Liver (tissue), 3 donors: ENCODE measurements around the gene ARHGAP10.

ENCODE experiments used
- EGR1 ChIP-seq, 2 donors: IDR thresholded peaks; 2 replicates each; pipeline ENCODE4 v1.6.1; 2016 to 2018; ENCODE audit warnings: antibody characterized with exemption in 2 of 2, low read depth in 2 of 2
- FOXA1 ChIP-seq: IDR thresholded peaks from 2 replicates; pipeline ENCODE4 v1.6.1; 2016; ENCODE audit warnings: antibody characterized with exemption
- GABPA ChIP-seq, 2 donors: IDR thresholded peaks in 1 of 2; conservative IDR thresholded peaks in 1 of 2; 2 replicates each; pipeline ENCODE4 v1.6.1; 2016; ENCODE audit warnings: antibody characterized with exemption in 2 of 2, mild to moderate bottlenecking in 1 of 2, moderate library complexity in 1 of 2
- RAD21 ChIP-seq, 2 donors: IDR thresholded peaks; 2 replicates each; pipeline ENCODE4 v1.6.1; 2016; ENCODE audit warnings: antibody characterized with exemption in 2 of 2, mild to moderate bottlenecking in 2 of 2
- TAF1 ChIP-seq: conservative IDR thresholded peaks from 2 replicates; pipeline ENCODE4 v1.6.1; 2016; ENCODE audit warnings: antibody characterized with exemption, mild to moderate bottlenecking
- YY1 ChIP-seq: IDR thresholded peaks from 2 replicates; pipeline ENCODE4 v1.6.1; 2016; ENCODE audit warnings: antibody characterized with exemption, mild to moderate bottlenecking
- TF ChIP-seq, protein P1 (sequence below): fragments of 150-350 bp; IDR thresholded peaks from 2 replicates; pipeline ENCODE4 v1.5.1; 2017; ENCODE audit warnings: improper control_type of control experiment, low read depth, low read length; ENCODE audit not compliant: missing input control
- TF ChIP-seq, protein P2 (sequence below): IDR thresholded peaks from 2 replicates; pipeline ENCODE4 v1.6.1; 2016; ENCODE audit warnings: antibody characterized with exemption
- TF ChIP-seq, protein P3 (sequence below): IDR thresholded peaks from 2 replicates; pipeline ENCODE4 v1.6.1; 2016; ENCODE audit warnings: antibody characterized with exemption, mild to moderate bottlenecking
- donor health status: healthy.
- donor health status: healthy.

DNA sequence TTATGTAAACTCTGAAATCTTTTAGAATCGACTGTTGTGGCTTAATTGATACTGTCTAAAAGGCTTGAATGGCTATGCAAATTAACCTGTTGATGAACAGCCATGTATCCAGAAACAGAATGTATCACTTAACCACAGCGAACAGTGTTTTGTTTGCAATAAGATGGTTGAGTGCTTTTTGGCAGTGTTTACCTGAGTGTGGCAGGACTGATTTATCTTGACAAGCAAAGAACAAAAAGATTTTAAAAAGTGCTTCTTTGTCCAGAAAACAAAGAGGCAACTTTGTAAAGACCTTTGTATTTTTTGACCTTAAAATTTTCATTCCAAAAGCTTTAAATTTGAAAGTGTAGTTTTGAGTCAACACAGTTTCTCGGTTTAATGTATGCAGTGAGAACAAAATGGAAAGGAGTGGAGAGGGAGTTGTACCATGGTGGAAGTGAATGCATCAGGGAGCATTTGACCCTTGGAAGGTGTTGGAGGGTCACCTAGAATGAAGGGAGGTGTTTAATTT, 18.0 kb downstream of the ARHGAP10 start:
- TF ChIP-seq, protein P1, sequence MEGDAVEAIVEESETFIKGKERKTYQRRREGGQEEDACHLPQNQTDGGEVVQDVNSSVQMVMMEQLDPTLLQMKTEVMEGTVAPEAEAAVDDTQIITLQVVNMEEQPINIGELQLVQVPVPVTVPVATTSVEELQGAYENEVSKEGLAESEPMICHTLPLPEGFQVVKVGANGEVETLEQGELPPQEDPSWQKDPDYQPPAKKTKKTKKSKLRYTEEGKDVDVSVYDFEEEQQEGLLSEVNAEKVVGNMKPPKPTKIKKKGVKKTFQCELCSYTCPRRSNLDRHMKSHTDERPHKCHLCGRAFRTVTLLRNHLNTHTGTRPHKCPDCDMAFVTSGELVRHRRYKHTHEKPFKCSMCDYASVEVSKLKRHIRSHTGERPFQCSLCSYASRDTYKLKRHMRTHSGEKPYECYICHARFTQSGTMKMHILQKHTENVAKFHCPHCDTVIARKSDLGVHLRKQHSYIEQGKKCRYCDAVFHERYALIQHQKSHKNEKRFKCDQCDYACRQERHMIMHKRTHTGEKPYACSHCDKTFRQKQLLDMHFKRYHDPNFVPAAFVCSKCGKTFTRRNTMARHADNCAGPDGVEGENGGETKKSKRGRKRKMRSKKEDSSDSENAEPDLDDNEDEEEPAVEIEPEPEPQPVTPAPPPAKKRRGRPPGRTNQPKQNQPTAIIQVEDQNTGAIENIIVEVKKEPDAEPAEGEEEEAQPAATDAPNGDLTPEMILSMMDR, result no peak
- TF ChIP-seq FOXA1 (no peak), RAD21 (IDR thresholded peaks at IDR 0.05) (no peak), TAF1 (no peak), EGR1 (IDR thresholded peaks at IDR 0.05; ENCODE audit: low read depth in 2 of 2) (no peak), YY1 (no peak), GABPA (IDR thresholded peaks at IDR 0.05 in 1 of 2, conservative IDR thresholded peaks at IDR 0.05 in 1 of 2) (no peak)
- TF ChIP-seq, protein P2, sequence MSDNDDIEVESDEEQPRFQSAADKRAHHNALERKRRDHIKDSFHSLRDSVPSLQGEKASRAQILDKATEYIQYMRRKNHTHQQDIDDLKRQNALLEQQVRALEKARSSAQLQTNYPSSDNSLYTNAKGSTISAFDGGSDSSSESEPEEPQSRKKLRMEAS, result no peak
- TF ChIP-seq, protein P3, sequence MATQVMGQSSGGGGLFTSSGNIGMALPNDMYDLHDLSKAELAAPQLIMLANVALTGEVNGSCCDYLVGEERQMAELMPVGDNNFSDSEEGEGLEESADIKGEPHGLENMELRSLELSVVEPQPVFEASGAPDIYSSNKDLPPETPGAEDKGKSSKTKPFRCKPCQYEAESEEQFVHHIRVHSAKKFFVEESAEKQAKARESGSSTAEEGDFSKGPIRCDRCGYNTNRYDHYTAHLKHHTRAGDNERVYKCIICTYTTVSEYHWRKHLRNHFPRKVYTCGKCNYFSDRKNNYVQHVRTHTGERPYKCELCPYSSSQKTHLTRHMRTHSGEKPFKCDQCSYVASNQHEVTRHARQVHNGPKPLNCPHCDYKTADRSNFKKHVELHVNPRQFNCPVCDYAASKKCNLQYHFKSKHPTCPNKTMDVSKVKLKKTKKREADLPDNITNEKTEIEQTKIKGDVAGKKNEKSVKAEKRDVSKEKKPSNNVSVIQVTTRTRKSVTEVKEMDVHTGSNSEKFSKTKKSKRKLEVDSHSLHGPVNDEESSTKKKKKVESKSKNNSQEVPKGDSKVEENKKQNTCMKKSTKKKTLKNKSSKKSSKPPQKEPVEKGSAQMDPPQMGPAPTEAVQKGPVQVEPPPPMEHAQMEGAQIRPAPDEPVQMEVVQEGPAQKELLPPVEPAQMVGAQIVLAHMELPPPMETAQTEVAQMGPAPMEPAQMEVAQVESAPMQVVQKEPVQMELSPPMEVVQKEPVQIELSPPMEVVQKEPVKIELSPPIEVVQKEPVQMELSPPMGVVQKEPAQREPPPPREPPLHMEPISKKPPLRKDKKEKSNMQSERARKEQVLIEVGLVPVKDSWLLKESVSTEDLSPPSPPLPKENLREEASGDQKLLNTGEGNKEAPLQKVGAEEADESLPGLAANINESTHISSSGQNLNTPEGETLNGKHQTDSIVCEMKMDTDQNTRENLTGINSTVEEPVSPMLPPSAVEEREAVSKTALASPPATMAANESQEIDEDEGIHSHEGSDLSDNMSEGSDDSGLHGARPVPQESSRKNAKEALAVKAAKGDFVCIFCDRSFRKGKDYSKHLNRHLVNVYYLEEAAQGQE, result no peak
